Activated CD4-positive, alpha-beta T cell treated with anti-CD3 and anti-CD28 coated beads for 48 hours (primary cell): ENCODE results near the gene PRR15.

Experiments
- DNase-seq: peaks from one replicate; pipeline ENCODE4 v3.0.0-alpha.2; 2020

Gene PRR15

DNA sequence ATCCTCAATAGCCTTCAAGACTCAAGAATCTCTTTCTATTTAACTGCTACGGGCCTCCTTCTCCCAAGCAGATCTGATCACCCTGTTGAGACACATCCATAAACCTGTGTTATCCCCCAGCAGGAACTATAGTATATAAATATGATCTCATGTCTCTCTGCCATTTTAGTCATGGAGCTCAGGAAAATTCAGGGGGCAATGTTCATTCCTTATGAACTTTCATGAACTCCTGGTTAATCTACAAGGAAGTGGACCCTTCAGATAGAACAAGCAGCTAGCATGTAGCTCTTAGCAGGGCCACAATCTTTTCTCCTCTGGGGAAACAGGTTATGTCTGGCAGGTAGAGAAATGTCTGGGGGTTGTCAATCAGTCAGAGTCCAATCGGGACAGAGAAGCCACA, 8.9 kb downstream of the PRR15 start:
- DNase-seq, result no peak

DNA sequence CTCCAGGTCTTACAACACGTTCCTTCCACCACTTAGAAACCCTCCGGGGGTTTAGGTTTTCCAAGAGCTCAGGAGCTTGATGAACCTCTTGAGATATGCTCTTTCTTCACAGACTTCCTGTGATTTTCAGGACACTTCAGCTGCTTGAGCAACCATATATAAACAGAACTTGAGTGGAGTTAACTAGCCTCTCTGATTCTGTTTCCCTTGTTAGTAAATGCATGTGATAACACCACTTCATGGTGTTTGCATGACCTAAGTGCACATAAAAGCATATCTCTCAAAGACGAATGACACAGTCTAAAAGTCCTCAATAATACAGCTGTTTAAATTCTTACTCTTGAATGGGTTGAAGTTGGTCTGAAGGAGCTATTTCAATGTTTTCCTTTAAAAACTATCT, 9.9 kb downstream of the PRR15 start:
- no peak for DNase-seq

DNA sequence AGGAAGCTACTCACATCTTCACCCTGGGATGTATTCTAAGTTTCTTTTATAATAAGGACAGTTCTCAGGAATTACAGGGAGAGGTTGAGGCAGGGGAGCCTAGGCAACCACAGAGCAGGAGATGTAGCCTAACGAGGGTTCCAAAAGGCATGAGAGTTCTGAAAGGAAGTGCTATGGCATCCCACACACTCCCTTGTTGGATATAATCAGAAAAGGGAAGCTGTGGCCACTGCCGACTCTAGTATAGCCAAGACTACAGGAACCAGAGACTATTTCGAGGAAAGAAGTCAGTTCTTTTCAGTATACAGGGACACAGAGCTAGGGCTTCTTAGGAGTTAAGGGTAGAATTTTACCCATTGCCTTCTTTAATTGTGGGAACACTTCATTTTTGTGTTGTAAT, 11.0 kb downstream of the PRR15 start:
- no peak for DNase-seq

DNA sequence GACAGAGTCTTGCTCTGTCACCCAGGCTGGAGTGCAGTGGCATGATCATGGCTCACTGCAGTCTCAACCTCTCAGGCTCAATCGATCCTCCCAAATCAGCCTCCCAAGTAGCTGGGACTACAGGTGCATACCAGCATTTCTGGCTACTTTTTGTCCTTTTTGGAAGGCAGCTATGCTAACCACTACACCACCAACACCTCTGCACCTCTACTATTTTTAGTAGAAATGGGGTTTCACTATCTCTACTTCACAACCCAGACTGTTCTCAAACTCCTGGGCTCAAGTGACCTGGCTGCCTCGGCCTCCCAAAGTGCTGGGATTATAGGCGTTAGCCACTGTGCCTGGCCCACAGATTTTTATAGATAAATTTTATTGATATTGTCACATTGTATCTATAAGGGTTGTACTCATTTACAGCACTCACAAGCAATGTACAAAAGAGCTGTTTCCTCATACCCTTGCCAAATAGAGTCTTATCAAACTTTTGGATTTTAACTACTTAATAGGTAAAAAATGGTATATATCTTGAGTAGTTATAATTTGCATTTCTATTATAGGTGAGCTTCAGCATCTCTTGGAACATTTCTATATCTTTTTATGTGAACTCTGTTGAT, 23.7 kb downstream of the PRR15 start:
- no peak for DNase-seq

DNA sequence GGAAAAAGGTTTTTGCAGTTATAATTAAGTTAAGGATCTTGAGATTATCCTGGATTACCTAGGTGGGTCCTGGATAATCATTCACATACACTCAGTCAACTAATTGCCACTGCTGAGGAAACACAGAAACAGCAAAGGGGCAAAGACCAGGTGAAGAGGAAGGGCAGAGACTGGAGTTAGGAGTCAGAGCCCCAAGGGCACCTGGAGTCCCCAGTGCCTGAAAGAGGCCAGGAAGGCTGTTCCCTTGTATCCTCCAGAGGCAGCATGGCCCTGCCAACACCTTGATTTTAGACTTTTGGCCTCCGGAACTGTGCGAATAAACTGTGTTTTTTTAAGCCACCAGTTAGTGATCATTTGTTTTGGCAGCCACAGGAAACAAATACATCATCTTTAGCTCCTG, 24.6 kb downstream of the PRR15 start:
- no peak for DNase-seq

DNA sequence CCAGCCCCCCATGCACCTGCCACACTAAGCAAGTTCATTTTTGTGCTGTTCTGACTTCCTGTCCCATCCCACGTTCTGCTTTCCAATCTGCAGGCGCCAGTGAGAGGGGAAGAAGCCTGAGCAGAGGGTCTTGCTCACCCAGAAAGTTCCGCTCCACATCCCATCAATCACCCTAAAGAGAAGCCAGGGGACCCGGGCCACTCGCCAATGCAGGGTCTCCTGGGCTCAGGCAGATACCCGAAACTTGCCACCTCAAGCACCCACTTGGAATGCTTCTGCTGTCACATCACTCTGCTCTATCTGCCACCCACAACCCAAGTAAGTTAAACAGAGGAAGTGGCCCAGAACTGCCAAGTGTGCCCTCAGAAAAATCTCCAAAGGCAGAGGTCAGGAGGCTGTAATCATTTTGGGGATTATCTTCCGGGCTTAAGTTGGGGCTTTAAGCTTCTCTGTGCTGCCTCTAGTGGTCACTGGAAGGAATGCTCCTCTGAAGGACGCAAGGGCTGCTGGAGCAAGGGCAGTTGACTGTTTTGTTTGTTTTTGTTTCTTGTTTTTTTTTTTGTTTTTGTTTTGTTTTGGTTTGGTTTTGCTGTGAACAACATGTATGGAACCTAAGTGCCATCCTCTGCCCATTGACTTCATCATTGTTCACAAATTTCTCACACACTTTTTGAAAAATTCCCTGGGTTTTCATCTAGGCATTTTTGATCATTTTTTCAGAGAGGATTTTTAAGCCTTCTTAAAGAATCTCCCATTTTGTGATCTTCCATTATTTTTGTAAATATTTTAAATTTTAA, 25.5 kb downstream of the PRR15 start:
- peak; percentile 42 for DNase-seq

DNA sequence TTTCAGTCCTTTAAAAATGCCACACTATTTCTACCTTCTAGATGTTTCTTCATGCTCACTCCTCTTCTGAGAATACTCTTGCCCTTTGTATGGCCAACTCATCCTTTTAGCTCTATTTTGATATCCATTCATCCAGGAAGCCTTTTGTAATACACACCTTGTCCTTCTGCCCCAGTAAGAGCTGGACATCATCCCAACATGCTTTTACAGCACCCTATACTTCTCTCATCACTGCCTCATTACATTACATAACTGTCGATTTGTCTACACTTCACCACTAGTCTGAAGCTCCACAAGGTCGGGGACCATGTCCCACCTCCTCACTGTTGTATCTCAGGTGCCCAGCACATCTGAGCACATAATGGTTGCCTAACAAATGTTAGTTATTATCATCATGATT, 29.2 kb downstream of the PRR15 start:
- DNase-seq, result no peak

DNA sequence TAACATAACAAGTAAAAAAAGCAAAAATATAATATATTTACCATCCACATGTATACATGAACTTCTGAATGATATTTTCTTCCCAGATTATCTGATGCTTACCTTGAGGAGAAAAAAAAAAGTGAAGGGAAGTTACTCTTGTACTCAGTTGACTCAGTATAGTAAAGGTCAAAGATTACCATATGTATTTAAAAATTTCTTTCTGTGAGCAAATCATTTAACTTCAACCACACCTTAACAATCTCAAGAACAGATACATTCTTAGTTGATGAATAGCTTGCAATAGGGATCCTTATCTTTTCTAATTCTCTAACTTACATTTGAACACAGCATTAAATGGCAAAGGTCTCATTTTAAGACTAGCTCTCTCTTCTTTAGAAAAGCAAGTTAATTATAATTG, 29.8 kb downstream of the PRR15 start:
- DNase-seq, result no peak

DNA sequence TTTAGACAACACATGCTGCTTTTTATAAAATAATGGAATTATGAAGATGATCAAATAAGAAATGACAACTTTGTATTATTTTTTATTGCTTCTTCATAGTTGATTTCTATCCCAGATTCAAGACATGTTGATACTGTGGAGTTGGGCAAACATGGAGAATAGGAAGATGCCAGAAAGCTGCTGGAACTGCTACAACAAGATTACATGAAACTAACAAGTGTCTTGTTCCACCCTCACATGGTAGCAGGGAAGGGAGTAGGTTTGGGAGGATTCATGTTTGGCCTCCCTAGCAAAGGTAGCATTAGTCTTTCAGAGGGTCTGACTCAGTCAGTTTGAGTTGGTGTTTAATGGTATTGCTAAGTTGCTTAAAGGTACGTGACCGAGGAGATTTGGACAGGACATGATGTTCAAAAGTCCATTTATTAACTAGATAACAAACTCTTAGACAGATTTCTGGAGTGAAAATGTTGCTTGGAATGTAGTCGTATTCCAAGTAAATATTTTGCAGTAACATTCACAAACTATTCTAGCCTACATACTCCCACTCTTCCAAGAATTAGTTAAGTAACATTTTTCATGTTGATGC, 33.1 kb downstream of the PRR15 start:
- no peak for DNase-seq

DNA sequence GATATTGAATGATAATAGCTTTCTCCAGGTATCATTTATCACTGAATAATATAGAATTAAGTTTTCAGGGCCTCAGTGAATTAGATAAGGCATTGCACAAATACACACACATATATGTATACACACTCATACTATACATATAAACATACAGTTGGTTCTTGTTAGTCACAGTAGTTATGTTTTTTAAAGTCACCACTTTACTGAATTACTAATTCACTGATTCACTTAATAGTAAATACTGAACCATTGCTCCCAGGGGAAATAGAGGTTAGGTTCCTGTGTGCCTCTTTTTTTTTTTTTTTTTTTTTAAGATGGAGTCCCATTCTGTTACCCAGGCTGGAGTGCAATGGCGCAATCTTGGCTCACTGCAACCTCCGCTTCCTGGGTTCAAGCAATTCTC, 33.6 kb downstream of the PRR15 start:
- no peak for DNase-seq

DNA sequence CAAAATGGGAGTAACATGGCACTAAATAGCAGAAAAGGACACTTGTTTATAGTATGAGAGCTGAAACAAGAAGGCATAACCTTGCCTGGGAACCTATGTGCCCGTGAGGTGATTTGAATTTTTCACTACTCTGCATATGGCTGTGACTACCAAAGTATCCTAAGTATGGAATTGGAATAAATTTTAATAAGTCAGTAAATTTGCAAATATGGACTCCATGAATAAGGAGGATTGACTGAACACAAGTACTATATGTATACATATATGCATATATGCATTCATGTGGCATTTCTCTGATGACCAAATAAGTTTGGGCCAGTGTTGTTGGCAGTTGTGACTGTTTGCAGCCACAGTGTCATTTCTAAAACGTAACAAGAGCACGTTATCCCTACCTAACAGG, 34.5 kb downstream of the PRR15 start:
- no peak for DNase-seq

DNA sequence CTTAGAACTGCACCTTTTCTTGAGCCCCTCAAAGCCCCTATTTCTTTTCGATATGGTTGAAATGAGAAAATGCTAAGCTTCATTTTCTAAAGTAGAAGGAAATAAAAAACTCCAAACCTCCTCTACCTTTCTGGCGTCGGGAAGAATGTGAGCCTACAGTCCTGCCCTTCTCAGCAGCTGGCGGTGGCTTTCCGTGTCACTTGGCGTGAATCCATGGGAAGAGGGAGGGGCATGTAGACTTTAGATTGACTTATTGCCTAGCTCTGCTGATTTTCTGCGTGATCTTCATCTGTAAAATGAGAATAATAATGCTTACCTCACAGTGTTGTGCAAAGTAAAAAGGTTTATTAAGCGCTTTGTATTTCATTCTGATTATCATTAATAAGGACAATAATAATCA, 35.0 kb downstream of the PRR15 start:
- no peak for DNase-seq

DNA sequence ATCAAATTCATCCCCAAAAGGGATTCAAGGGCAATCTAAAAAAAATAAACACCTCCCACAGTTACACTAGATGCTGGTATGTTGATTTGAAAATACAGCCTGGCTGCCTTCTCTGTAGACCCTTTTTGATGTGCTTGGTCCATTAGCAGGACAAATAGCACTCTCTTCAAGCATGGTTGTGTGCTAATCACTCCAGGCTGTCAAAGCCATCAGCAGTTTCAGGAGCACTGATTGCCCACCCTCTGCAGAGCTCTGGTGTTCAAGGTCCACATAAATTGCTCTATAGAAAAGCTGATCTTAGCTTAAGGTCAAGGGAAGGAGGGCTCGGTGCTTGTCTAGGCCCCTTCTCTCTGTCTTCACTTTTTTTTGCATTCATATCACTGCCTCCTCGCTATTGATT, 35.4 kb downstream of the PRR15 start:
- no peak for DNase-seq

DNA sequence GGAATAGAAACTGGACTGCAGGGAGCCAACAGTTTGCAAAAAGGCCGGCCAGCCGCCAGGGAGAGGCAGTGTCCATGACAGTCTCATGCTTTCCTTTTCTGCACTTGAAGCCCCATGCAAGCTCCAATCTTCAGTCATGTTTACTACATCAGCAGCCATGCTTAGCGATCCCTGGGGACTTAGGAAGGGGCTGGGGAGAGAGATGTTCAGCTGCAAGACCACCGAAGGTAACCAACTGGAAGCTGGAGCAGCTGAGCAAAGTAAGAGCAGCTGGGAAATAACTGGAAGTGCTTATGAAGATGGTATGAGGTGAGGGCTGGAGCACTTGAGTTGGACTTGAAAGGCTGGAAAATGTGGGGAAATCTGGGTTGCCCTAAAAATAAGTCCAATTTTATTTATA, 37.0 kb downstream of the PRR15 start:
- DNase-seq, result no peak

DNA sequence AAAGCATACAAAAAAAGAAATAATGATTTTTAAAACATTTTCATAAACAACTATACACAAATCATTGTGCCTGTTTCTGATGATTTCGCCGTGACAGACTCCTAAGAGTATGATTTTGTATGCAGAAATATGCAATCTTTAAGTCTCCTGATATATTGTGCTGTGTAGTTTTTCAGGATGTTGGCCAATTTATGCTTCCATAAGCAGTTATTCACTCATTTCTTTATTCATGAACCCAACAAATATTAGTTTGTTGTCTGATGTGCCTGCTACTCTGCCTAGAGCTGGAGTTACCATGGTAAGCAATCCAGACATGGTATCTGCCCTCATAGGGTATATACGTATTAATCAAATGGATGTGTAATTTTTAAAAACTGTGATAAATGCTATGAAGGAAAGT, 40.4 kb downstream of the PRR15 start:
- DNase-seq, result no peak

DNA sequence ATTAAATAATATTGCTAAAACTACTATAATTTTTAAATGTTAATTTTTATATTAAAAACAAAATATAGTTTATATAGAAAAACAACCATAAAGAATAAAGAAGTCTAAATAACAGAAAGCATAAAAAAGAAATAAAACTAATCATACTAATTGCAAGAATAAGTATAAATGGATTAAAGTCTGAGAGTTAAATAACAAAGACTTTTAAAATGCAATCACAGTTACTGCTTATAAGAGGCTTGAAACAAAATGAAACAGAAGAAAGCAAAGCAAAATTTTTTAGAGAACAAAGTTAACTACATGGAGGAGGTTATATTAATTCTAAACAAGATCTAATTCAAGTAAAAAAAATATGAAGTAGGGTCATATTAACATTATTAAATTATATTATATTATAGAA, 41.1 kb downstream of the PRR15 start:
- no peak for DNase-seq

DNA sequence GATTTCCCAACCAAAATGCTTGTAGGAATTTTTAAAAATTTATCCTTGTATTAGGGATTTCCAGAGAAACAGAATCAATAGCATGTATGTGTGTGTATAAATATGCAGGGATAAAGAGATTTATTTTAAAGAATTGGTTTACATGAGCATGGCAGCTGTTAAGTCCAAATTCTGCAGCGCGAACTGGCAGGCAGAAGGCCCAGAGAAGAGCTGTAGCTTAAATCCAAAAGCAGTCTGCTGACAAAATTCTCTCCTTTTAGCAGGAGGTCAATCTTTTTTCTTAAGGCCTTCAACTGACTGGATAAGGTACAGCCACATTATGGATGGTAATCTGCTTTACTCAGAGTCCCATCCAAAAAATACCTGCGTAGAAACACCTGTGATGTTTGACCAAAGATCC, 42.0 kb downstream of the PRR15 start:
- no peak for DNase-seq

DNA sequence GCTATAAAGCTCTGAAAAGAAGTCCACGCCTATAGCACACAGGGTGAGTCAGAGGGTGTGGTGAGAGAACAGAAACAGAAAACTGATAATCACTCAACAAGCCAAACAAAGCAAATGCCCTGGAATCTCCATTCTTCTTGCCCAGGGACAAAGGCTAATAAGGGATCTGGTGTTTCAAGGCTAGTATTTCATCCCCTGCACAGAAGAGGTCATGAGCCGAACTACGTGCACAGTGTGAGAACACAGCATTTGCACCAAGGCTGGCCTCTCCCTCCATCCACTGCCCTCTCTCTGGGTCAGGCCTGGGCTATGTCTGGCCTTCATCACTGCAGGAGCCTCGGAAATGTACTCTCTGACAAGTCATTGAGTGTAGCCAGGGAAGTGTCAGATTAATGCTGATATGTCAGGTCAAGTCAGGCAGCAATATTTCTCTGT, 42.7 kb downstream of the PRR15 start:
- no peak for DNase-seq

DNA sequence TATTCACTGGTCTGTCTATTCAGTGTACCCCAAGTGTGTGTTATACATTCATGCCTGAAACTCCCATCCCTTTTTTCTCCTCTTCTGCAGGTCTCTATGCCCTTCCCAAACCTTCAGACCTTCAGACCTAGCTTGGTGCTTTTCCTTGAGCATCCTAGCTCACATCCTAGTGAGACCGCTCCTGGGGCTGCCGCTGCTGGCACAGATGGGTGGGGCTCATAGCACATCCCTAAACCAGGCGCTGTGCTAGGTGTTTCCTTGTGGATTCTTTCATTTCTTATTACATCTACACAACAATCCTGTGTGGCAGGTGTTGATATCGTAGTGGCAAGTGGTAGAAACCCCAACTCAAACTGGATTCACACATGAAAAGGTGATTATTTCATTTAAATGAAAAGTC, 43.2 kb downstream of the PRR15 start:
- DNase-seq, result no peak

DNA sequence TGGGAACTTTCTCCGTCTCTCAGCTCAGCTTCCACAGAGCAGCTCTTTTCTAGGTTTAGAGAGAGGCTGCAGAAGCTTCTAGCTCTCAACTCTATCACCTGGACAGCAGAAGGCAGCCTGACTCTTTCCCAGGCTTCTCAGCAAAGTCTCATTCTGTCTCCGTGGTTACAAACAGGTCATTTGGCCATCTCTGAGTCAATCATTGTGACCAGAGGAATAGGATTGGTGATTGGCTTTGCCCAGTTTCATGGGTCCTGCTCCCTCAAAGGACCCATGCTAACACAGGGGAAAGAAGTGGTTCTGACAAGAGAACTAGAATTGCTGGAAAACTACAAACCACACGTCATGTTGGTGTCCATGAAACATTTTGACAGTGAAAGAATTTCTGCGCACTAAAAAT, 43.6 kb downstream of the PRR15 start:
- DNase-seq, result no peak

DNA sequence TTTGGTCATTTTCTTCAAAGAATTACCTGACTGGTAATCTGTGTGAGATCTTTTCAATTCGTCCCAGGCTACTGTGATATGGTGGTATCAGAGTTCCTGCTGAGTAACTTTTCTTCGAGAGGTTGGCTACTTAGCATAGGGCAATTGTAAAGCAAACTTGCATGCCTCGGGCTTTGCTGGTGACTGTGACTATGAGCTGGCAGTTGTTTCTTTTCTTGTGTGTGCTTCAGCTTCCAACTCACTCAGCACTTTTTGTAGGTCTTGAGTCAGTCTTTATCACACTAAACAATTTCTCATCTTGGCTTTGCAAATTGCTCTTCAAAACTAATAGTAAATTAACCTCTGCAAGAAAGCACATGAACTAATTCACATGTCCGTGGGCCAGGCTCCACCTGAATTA, 44.3 kb downstream of the PRR15 start:
- DNase-seq, result no peak

DNA sequence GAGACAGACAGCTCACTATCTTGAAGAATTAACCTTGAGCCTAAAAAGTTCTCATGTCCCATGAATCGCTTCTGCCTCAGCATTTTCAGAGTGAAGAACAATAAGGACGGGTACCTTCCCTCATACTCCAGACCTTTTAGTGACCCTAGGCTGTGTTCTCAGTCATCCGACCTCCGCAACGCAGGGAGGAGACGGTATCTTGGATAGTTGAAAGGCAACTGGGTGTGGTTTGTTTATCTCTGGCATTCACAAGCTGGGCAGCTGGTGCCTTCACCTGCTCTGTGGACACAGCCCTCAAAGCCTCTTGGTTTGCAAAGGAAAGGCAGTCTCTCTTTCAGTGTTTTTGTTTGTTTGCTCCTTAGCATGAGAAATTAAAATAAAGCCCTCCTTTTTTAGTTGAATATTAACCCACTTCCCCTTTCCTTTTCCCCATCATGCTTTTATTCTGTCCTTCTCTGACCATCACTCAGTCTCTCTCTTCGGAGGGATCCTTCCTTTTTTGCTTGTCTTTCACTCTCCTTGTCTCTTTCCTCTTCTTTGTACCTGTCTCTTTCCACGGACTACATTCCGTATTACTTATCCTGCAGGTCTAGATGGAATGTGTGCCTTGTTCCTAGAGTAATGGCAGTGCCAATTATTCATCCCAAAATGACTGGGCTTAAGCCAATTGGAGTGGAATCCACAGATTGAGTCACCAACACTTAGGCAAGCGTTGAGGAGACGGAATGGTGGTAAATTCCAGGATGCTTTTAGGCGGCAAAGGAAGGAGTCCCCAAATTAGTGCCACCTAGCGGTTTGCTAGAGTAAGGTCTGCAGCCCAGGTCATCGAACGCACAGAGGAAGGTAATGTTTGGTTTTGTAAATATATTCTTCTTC, 45.8 kb downstream of the PRR15 start:
- no peak for DNase-seq

DNA sequence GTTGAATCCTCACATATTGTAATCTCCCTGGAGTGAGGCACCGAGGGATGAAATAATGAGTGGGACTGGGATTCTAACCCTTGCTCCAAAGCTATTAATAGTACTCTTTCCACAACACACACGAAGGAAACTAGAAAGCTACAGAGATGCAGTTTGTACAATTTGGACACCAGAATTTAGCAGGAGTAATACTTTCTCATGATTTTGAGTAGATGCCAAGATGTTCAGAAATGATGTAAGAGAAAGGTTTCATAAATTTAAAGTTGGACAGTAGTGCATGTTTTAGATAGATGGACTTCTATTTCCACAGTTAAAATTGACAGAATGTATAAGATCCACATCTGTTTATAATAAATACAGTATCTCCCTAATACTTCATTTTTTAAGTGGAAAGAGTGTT, 46.5 kb downstream of the PRR15 start:
- no peak for DNase-seq
